Hepatic stellate cell (primary cell): ENCODE results near the gene PRDM1.

Experiments
- DNase-seq: peaks from one replicate; pipeline ENCODE4 v3.0.0; 2011; ENCODE audit warnings: low spot score

Gene PRDM1

GRCh38 chr6:106070636-106071035, 15.5 kb upstream of the PRDM1 start:
- no peak for DNase-seq

- no peak for DNase-seq
Observed at GRCh38 chr6:106072501-106073090, 13.5 kb upstream of the PRDM1 start.

- no peak for DNase-seq
Observed at GRCh38 chr6:106074146-106074545, 12.0 kb upstream of the PRDM1 start.

GRCh38 chr6:106076139-106076538, 10.0 kb upstream of the PRDM1 start:
- DNase-seq, result no peak

DNA sequence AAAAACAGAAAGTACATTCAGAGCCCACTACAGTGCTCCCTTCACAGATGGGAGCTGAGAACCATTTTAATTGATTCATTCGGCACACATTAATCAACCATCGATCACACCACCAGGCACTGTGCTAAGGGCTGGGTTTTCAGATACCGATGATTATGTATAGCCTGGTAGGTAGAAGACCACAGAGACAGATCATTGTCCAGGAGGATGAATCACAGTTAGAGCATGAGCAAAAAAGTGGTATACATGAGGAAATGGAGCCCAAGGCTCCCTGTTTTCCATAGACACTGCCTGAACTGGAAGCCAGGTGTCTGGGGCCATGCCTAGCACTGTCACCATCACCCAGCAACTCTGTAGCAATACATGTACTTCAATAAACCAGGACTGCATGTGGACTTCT, 9.0 kb upstream of the PRDM1 start:
- DNase-seq, result no peak

DNA sequence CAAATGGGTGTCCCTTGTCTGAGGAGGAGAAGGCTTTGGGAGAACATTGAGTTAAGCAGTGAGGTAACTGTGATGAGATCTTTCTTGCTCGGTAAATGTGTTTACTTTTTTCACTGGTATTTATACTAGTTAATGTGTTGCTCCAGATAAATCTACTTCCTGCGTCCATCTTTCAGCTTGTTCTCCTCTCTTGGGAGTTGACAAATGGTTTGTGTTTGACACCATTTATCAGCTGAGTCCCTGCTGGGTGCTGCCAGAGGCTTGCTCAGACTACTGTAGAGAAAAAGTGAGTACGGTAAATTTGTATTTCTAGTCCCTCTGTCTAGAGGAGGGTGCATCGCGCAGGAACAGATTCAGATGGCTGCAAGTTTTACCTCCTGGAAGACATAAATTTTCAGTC, 8.3 kb upstream of the PRDM1 start:
- no peak for DNase-seq

GRCh38 chr6:106079961-106080762, 6.0 kb upstream of the PRDM1 start:
- DNase-seq, result no peak

DNA sequence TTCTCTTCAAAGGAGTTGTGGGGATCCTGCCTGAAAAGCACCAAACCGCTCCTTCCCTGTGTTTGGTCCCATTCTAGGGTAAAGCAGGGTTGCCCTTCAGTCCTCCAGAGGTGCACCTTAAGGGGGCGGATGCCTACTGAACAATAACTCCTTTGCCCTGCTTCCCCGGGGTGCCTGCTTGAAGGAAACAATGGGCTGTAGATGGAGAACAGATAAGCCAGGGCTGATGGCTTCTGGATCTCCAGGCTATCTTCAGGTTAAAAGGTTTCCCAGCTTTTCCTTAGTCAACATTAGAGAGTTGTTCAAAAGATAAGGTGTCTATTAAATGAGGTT, 5.4 kb upstream of the PRDM1 start:
- no peak for DNase-seq

GRCh38 chr6:106081715-106082114, 4.4 kb upstream of the PRDM1 start:
- no peak for DNase-seq

DNA sequence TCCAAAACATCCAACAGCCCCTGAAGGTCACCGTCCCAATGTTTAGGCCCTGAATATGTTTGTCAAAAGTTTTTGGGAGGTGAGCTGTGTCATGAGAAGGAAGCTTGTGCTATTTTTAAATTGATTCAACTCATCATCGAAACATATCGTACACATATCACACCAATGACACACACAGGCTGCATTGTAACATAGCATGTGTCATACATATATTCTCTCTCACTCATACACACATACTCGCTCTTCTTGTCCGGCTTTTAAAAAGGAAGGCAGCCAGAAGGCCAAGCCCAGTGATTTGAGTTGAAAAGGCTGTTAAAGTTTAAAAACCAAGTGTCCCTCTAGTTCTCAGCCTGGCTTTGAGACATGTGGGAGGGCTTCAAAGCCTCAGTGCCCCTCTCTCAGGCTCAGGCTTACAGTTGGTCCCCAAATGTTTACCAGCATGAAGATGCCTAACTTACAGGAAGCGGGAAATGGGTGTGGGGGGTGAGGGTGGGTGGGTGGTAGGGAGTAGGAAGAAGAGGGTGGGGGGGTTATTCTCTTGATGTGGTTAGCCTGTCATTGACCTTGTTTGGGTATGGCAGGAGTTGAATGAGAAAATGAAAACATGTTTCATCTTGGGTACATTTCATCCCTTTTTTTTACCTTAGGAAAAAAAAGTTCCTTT, 3.3 kb upstream of the PRDM1 start:
- DNase-seq, result peak; percentile 65

DNA sequence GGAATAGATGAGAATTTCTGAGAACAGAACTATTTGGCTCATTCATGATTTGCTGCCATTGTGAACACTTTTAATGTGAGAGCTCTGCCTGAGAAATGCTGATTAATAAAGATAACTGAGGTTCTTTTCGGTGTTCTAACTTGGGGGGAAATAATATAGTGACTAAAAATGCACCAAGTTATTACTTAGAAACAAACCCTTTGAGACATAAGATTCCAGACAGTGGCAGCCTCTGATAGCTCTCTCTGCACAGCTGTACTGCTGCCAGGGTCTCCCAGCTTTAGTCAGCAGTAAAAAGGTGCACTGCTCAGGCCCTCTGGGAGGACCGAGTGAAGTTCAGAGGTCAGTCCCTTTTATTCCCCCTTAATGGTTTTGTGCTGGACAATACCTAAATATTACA, 2.5 kb upstream of the PRDM1 start:
- no peak for DNase-seq

- DNase-seq, result no peak
Observed at GRCh38 chr6:106084106-106084988, 1.8 kb upstream of the PRDM1 start.

DNA sequence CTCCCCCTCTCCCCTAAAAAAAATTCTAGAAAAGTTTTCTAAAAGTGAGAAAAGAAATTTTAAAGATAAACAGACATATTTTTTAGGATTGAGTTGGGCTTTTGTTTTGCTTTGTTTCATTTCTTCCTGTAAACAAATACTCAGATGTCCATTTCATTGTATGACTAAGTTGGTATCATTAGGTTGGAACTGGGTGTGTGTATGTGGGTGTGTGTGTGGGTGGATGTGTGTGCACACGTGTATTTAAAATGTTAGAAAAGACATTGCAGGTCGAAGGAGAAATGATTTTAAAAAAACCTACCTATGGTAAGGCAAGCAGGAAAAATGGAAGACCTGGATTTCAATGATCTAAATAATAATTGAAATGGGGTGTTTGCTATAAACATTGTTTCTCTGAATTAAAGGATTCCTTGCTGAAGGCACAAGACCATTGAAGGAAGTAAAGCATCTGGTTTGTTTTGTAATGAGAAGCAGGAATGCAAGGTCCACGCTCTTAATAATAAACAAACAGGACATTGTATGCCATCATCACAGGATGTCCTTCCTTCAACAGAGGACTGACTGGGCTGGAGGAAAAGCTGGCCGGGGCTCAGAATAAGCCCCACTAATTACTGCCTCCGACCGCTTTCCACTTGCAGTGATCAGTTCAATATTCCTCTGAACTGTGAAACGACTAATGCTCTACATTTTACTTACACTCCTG, 996 bp upstream of the PRDM1 start:
- DNase-seq, result no peak

DNA sequence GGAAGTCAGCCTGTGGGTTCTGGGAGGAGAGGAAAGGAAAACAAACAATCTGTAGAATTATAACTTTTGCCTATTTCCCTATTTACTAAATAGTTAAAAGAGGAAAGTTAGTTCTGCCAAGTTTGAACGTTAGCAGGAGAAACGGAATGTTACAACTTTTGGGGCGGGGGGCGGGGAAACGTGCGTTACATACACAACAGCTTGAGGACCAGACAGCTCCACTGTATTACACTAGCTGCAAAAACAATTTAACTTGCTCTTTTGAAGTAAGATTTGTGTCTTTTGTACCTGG, 498 bp upstream of the PRDM1 start:
- no peak for DNase-seq

GRCh38 chr6:106086814-106087175, 659 bp downstream of the PRDM1 start:
- DNase-seq, result no peak

DNA sequence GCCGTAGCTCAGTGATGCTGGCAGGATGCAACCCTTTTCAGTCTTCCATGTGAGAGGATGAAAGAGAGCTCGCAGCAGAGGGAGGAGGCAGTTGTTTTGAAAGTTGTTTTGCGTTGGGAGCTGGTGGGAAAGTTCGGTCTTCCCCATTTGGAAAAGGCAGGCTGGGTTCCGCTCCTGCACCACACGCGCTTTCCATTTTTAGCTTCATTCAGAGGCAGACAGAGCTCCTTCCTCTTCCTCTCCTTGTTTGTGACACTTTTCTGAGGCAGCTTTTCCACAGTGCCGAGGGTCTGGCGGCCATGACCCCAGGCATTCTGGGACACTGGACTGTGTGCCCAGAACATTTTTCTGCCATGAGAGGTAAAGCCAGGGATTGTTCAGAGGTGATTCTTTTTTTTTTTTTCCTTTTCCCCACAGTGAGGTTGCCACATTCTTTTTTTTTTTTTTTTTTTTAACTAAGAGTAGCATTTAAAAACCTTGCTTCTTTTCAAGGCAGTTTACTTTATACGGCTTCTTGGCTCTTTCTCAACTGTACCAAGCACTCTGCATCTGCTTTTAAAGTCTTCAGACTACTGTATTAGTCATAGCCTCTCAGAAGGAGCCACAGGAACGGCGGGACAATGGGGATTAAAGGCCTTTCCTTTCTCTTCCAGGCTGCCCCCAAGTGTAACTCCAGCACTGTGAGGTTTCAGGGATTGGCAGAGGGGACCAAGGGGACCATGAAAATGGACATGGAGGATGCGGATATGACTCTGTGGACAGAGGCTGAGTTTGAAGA, 1.6 kb downstream of the PRDM1 start:
- DNase-seq, result no peak

DNA sequence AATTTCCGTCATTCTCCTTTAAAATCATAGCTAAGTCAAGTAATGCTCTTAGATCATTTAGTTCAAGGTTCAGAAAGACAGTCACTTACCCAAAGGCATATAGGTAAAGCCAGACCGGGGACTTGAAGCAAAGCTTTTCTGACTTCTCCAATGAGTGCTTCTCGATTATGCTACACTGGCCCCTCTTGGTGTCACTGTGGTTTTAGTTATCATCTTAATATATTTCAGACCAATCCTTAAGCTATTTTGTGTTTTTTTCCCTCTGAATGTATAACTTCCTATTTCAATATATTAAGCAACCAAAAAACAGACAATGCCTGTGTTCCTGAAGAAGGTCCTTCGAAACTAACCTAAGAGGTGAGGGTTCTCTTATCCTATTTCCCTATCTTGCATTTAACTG, 3.9 kb downstream of the PRDM1 start:
- DNase-seq, result no peak

- DNase-seq, result no peak
Observed at GRCh38 chr6:106092279-106092678, 6.1 kb downstream of the PRDM1 start.

DNA sequence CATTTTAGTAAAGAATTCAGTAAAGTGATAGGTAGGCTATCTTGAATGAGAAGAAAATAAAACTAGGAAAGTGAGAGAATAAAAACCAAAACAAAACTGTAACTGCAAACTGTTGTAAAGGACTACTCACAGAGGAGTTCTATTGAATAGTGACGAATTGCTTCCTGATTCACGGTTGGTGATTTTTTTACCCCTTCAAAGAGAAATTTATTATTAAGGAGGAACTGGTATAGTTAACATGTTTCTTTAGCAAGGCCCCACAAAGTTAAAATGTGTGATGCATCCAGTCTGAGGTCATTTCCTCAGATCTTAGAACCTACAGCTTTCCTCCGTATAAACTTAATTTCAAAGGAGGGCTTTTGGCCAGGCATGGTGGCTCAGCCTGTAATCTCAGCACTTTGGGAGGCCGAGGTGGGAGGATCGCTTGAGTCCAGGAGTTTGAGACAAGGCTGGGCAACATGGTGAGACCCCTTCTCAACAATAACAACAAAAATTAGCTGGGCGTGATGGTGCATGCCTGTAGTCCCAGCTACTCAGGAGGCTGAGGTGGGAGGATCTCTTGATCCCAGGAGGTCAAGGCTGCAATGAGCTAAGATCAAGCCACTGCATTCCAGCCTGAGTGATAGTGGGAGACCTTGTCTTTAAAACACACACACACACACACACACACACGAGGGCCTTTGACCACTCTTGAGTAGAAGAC, 8.3 kb downstream of the PRDM1 start:
- DNase-seq, result no peak

- DNase-seq, result no peak
Observed at GRCh38 chr6:106094964-106095335, 8.8 kb downstream of the PRDM1 start.
